Hippocampal formation (tissue), 2 donors: Measurements from ENCODE around the gene MAMLD1.

Experiments used
- DNase-seq, 2 donors: peaks; one replicate each; lab custom pipeline; 2025; lab: John Stamatoyannopoulos, UW

MAMLD1 gene

GRCh38 chrX:150408007-150408406 is 44.9 kb downstream of the MAMLD1 start:
- DNase-seq: no peak

DNA sequence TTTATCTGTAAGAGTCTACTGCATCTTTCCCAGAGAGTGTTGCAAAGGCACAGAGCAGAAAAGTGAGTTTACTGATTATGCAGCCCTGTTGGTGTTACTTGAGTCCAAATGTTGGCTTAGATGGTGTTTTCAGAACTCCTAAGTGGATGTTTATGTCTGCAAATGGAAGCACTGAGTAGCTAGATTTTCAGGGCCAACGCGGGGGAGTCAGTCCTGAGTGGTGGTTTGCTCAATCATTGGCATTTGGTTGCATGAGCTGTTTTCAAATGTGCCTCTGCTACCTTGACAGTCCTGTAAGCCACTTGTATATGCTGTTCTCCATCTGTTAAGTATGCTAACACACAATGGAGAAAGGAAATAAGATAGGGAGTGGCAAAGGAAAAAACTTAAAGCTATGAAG is 45.4 kb downstream of the MAMLD1 start:
- no peak for DNase-seq

- DNase-seq: no peak
Measured at GRCh38 chrX:150409486-150409885, 46.4 kb downstream of the MAMLD1 start.

GRCh38 chrX:150409964-150410363 is 46.8 kb downstream of the MAMLD1 start:
- DNase-seq: no peak

DNA sequence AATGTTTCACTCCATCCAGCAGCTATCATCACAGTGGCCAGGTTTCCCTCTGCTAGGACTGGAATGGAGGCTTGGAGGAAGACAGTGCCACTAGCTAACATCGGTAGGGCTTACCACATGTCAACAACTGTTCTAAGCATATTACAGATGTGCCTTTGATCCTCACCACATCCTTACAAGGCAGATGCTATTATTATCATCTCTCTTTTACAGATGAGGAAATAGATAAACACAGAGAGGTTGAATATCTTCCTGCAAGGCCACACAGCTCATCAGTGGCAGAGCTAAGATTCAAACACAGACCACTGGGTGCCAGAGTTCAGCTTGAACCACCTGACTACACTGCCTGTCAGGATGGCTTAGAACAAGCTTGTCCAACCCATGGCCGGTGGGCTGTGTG is 47.4 kb downstream of the MAMLD1 start:
- no peak for DNase-seq

DNA sequence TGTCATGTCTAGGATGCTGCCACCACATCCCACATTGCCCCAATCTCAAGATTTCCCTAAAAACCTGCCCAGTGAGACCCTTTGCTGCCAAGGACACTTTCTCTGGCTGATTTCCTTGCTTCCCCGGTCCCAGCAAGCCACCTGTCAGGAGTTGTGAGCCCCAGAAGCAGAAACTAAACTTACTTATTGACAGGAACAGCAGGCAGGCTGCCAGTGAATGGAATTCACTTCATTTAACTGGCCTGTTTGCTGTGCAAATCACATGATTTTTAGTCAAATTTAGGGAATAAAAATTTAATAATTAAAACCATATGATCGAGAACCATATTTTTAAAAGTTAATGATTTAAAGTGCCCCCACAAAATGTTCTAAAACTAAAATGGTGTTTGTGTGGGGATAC is 48.5 kb downstream of the MAMLD1 start:
- no peak for DNase-seq

DNA sequence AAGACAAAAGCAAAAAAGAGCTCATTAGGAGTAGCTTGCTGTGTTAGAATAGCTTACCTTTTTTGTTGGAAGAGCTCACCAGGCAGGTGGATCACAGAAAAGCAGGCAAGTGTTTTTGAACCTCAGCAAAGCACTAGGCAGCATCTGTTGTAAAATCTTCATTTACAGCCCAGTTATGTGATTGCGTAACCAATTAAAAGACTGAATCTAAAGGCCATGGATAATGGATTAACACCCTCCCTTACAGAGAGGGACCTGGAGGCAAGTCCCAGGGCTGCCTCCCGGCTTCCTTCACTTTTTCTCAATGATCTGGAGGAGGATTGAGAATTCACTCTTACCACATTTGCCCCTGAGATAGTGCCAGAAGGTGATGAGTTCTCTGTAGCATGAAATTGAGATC is 51.1 kb downstream of the MAMLD1 start:
- DNase-seq: no peak

- DNase-seq: no peak
Measured at GRCh38 chrX:150416469-150416868, 53.4 kb downstream of the MAMLD1 start.

GRCh38 chrX:150421816-150422215 is 58.7 kb downstream of the MAMLD1 start:
- DNase-seq: no peak

- DNase-seq: no peak
Measured at GRCh38 chrX:150429594-150429993, 66.5 kb downstream of the MAMLD1 start.

DNA sequence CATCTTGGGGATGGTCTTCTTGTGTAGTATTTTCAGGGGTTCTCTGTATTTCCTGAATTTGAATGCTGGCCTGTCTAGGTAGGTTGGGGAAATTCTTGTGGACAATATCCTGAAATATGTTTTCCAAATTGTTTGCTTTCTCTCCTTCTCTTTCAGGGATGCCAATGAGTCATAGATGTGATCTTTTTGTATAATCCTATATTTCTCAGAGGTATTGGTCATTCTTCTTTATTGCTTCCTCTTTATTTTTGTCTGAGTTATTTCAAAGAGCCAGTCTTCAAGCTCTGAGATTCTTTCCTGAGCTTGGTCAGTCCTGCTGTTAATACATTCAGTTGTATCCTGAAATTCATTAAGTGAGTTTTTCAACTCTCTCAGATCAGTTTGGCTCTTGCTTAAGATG is 73.1 kb downstream of the MAMLD1 start:
- DNase-seq: no peak

GRCh38 chrX:150438165-150438564 is 75.0 kb downstream of the MAMLD1 start:
- DNase-seq: no peak

DNA sequence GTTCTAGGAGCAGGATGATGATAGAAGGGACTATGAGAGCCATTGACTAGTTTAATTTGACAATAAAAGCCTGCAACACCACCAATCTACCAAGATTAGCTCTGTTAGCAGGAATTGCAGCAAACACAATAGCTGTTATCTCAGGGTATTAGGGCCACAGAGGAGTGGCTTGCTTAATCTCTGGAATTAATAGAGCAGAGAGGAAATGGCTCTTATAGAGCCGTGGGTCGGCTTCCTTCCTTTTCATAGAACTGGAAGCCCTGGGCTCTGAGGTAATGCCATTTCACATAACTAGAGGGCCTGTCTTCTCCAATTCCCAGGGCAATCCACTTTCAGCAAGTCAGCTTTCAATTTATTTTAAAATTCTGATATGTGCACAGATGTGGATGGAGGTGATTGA is 83.0 kb downstream of the MAMLD1 start:
- DNase-seq: no peak

GRCh38 chrX:150446995-150447394 is 83.9 kb downstream of the MAMLD1 start:
- DNase-seq: no peak

DNA sequence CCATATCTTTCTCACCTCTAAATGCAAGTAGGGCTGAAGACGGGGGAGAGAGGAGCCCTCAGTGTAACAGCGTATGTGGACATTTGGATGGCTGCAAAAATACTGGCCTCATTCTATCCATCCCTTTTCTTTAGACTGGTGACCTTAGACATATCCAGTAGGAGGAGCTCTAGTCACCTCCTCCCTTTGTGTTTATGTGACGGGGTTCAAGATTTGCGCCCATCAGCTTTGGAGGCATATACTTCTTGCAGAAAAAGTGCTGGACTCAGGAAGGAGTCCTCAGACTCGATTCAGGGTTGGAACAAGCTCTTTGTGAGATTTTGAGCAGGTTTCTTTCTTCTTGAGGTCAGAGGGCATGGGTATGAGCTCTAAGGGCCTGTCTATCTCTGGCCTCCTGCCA is 86.2 kb downstream of the MAMLD1 start:
- no peak for DNase-seq

DNA sequence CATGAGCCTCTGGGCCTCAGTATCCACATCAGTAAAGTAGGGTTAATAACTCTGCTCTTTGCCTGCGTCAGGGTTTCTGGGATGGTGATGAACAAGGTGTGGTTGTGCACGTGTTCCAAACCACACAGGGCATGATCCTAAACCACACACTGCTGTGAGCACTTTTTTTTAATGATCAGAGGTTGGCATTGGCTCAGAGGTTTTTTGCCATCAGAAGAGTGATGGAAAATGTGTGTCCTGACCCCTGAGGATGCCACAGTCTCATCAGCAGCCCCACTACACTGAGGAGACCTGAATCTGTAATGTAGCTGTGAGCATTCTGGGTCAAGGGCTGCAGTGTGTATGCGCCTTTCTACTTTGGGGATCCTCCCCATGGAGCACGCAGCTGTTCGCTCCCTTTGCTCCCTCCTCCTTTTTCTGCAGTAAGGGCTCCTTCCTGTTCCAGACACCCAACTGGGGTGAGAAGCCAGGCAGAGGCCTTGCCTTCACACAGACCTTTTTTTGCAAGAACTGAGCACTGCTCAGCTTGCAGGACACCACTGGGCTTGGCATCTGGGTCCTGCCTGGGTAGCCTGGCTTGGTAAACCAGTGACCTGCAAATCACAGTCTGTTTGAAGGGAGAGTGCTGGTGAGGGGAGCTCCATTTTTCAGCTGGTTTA is 87.5 kb downstream of the MAMLD1 start:
- no peak for DNase-seq

DNA sequence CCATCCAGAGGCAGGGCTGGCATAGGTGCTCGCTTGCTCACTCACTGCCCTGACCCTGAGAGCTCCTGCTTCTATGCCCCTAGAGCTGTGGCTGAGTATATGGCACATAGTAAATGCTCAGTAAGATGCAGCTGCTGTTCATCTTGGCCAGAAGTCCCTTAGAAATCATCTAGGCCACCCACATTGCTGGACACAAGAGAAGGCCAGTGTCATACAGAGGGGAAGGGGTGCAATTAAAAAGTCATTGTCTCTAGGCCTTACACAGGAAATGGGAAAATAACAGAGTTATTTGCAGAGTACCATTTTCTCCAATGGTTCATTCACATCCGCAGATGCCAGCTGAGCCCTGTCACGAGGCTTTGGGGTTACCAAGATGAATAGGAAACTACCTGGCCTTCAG is 88.8 kb downstream of the MAMLD1 start:
- DNase-seq: no peak

DNA sequence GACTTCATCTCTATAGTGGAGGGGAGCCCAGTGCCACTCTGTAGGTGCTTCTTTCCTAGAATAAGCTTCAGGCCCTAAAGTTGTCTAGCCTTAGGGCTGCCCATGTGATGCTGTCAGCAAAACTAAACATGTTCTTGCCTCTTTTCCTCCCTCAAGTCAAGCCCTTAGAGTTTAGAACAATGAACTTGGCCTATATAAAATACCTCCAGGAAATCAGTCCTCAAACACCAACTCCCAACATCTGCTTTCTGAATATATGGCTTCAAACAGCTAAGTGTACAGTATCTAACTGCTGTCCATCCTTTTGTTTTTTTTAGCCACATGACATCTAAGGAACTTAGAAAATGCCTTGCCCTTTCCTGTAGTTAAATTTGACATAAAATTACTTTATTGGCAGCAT is 91.0 kb downstream of the MAMLD1 start:
- no peak for DNase-seq

GRCh38 chrX:150454508-150455214 is 91.5 kb downstream of the MAMLD1 start:
- DNase-seq: no peak

GRCh38 chrX:150455215-150455608 is 92.1 kb downstream of the MAMLD1 start:
- DNase-seq: no peak

DNA sequence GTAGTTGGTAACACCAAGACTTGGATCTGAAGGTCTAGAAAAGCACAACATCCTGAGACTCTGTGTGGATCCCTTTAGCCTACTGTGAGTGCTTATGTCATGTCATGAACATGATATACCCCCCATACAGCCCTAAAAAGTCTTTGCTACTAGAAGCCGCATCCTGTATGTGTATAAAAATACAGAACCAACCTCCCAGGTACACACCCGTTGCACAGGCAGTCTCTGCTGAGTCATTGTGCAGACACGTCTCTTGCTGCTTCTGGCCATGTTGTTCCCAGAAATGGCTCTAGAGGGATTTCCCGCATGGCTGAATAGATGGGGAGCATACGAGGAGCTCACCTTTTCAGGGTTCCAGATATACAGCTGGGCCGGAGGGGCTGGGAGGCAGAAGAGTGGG is 93.3 kb downstream of the MAMLD1 start:
- no peak for DNase-seq

GRCh38 chrX:150456941-150457340 is 93.8 kb downstream of the MAMLD1 start:
- DNase-seq: no peak

- DNase-seq: no peak
Measured at GRCh38 chrX:150459196-150459595, 96.1 kb downstream of the MAMLD1 start.

DNA sequence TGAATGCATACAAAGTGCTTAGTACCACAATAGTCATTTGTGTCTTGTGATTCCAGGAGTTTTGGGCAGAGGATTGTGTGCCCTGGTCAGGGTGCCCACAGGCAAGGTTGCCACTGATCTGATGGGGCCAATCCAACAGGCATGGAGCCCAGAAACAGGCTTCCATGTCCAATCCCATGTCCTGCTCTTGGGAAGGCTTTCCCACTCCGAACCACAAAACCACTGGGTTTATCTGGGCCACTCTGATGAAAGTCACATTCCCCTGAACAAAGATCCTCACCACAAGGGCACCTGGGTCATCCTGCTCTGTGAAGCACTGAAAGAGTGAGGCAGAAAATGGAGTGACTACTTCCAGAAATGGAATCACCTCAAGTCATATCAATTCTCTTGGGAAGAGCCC is 96.9 kb downstream of the MAMLD1 start:
- DNase-seq: no peak
